ENCODE measurements around the gene GPR18.

DNA sequence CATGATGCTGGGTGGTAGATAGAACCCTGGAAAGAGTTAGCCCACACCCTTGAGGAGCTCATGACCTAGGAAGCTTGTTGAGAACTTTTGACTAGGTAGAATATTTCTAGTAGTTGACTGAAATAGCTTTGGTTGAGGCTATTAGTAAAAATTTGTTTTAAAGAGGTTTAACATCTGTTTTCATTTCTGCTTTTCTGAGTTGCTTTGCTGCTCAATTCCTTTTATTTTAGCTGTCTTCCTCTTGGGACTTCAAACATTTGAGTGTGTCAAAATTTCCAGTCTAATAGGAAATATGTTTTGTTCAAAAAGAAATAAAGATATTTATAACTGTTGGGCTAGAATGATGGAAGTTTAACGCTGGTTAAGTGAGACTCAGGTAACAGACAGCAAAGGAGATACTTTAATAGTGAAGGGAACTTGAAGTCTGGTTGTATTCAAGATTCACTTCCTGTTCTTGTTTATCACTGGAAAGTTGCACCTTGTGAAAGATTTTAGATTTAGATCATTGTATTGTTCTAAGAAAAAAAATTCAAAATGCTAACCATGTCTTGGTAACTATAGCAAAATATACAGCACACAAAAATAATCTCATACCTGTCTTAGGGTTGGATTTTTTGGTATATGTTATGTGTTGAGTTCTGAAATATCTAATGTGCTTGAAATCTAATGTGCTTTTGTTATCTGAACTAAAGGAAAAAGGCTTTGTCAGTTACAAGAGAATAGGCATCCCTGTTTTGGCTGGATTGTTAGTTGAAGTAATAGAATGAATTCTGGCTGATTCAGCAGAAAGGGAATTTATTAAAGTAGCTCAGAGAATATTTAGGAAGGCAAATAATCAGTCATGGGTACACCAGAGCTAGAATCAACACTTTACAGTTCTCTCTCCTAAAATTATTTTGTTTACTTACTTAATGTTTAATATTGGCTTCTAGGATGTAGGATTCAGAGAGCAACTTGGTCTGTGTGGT, 24.4 kb upstream of the GPR18 start:
- TF ChIP-seq SMC3 (IDR thresholded peaks at IDR 0.05; ENCODE audit: low read depth, low read length) (no peak), RAD21 (IDR thresholded peaks at IDR 0.05; ENCODE audit: low read length) (no peak)
- TF ChIP-seq, protein P1, sequence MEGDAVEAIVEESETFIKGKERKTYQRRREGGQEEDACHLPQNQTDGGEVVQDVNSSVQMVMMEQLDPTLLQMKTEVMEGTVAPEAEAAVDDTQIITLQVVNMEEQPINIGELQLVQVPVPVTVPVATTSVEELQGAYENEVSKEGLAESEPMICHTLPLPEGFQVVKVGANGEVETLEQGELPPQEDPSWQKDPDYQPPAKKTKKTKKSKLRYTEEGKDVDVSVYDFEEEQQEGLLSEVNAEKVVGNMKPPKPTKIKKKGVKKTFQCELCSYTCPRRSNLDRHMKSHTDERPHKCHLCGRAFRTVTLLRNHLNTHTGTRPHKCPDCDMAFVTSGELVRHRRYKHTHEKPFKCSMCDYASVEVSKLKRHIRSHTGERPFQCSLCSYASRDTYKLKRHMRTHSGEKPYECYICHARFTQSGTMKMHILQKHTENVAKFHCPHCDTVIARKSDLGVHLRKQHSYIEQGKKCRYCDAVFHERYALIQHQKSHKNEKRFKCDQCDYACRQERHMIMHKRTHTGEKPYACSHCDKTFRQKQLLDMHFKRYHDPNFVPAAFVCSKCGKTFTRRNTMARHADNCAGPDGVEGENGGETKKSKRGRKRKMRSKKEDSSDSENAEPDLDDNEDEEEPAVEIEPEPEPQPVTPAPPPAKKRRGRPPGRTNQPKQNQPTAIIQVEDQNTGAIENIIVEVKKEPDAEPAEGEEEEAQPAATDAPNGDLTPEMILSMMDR (conservative IDR thresholded peaks at IDR 0.05; ENCODE audit: low read depth, low read length): no peak

Data from IMR-90 (cell line).